T-helper 17 cell (primary cell): ENCODE data around the gene IZUMO1. TPM values are rescaled to one million over a fixed set of nuclear protein-coding genes. Genes with fewer than 3 reads are reported as not detected.

ENCODE experiments used
- ATAC-seq: fragments of 150-1000 bp; cut with Tn5 transposase; 2 replicates; pipeline ENCODE4 v1.10.0; 2021; ENCODE audit warnings: mild to moderate bottlenecking, moderate library complexity
- DNase-seq, 3 donors: peaks; one replicate each; pipeline versions ENCODE4 v3.0.0 to v3.0.0-alpha.2; 2020 to 2021
- H3K9me3 ChIP-seq: one replicate; pipeline ENCODE4 v1.7.0; 2013; ENCODE audit warnings: low read length, mild to moderate bottlenecking; ENCODE audit not compliant: control insufficient read depth, poor library complexity, severe bottlenecking
- H3K27ac Mint-ChIP-seq: one replicate; pipeline ENCODE4 v1.8.0; 2022; ENCODE audit warnings: mild to moderate bottlenecking, moderate library complexity, mixed read lengths
- H3K27me3 Mint-ChIP-seq: one replicate; pipeline ENCODE4 v1.8.0; 2022; ENCODE audit warnings: mixed read lengths
- H3K36me3 Mint-ChIP-seq: one replicate; pipeline ENCODE4 v1.8.0; 2022; ENCODE audit warnings: low read depth, mixed read lengths
- H3K4me1 Mint-ChIP-seq: one replicate; pipeline ENCODE4 v1.8.0; 2022; ENCODE audit warnings: mild to moderate bottlenecking, mixed read lengths
- H3K4me3 Mint-ChIP-seq: one replicate; pipeline ENCODE4 v1.8.0; 2022; ENCODE audit warnings: mild to moderate bottlenecking, moderate library complexity, mixed read lengths
- total RNA-seq, 4 donors: library from RNA in 2 of 4; stranded (reverse) in 2 of 4; gene quantifications; one replicate each; pipeline ENCODE4 v1.2.3 and lab custom pipeline; 2022 to 2026

The IZUMO1 gene
- total RNA-seq, 2 donors from 2014 or later, result not detected

DNA sequence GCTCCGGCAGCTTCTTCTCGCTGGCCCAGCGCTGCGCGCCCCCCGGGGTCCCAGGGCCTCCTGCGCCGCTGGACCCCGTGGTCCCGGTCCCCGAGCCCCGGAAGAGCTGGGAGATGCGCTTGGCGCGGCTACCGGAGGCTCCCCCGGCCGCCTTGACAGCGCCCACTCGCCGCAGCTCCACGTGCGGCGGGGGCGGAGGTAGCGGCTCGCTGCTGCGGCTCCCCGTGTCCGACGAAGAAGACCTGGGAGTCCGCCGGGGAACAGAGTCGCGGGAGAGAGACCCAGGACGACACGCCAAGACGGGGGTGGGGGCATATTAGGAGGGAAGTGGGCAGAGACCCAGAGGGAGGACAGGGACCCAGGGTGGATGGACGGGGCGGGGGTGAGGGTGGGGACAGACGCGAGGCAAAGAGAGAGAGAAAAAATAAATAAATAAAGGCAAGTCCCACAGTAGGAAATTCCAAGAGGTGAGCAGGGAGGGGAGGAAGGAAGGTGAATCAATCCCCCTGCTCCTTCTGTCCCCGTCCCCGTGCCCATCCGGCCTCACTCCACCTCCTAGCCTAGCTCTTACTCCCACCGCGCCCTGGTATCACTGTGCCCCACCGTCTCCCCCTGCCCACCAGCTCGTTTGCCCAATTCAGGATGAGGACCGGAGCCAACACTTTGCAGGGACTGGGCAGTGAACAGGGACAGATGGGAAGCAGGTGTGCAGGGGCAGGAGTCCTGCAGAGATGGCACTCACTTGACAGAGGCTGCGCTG lies 7.1 kb downstream of the IZUMO1 start:
- H3K4me3 Mint-ChIP-seq, result peak overlapping the region; percentile 65
- no peaks in the 10 kb centered on the region for H3K36me3 Mint-ChIP-seq
- no peak for ATAC-seq
- H3K27me3 Mint-ChIP-seq, result no peaks in the 10 kb centered on the region
- peaks cover 13% of the 10 kb centered on the region for H3K4me1 Mint-ChIP-seq
- DNase-seq, result no peak
- H3K9me3 ChIP-seq, result no peaks in the 10 kb centered on the region
- no peak overlapping the region for H3K27ac Mint-ChIP-seq

DNA sequence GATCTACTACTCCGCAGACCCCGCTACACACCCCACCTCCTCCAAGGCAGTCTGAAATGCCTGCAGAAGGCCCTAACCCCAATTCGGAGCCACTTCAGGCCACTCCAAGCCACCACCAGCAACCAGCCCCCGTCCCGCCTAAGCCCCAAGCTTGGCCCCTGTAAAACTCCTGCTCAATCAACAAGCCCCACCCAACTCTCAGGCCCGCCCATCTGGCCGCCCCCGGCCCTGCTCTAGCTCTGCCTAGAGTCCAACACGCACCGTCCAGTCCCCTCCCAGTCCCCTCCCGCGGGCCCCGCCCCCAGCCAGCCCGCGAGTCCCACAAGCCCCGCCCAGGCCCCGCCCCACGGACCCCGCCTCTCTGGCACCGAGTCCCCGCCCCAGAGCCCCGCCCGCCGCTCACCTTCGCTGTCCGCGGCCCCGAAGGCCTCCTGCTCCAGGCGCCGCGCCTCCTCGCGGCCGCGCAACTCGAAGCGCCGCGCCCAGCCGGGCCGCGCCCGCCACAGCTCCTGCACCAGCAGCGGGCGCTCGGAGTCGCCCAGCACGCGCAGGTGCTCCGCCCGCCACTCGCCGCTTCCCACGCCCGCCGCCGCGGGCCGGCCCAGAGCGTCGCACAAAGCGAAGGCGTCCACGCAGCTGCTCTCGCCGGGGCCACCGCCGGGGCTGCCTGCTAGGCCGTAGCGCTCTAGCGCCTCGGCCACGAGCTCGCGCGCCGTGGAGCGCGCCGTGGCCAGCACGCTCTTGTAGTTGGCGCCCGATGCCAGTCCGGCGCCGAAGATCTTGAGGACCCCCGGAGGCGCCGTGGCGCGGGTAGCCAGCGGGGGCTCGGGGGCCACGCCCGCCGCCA lies 7.9 kb downstream of the IZUMO1 start:
- Mint-ChIP-seq H3K4me3 (peak overlapping the region; percentile 60), H3K27ac (no peak overlapping the region), H3K27me3 (no peaks in the 10 kb centered on the region), H3K4me1 (peaks cover 13% of the 10 kb centered on the region), H3K36me3 (no peaks in the 10 kb centered on the region)
- peak; percentile 94 for ATAC-seq
- peak; percentile 86 to 97 (median 92) for DNase-seq
- H3K9me3 ChIP-seq, result no peaks in the 10 kb centered on the region

DNA sequence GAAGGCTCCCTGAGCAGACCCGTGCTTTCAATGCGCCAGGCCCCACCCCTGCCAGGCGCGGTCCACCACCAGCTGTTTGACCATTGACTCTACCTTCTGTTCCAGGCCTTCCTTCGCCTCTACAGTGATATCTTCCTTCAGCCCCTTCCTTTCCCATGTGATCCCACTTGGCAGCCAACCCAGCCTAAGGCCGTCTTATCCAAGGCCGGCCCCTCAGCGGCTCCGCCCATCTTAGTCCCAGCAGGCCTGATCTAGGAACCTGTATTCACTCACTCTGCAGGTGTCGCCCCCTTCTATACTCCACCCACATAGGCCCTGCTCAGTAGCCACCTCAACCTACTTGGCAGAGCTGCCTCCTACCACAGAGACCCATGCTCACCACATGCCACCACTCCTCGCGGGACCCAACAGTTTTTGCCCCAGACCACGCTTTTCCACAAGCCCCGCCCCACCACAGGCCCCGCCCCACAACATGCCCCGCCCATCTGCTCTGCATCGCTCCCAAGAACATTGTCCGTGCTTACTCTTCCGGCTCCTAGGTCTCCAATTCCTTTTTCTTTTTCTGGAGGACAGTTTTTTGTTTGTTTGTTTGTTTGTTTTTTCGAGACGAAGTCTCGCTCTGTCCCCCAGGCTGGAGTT lies 9.2 kb downstream of the IZUMO1 start:
- Mint-ChIP-seq H3K4me1 (peaks cover 13% of the 10 kb centered on the region), H3K27ac (no peak overlapping the region), H3K27me3 (peaks cover 6% of the 10 kb centered on the region), H3K4me3 (peak overlapping the region; percentile 5), H3K36me3 (no peaks in the 10 kb centered on the region)
- no peaks in the 10 kb centered on the region for H3K9me3 ChIP-seq
- no peak for ATAC-seq
- DNase-seq, result no peak

DNA sequence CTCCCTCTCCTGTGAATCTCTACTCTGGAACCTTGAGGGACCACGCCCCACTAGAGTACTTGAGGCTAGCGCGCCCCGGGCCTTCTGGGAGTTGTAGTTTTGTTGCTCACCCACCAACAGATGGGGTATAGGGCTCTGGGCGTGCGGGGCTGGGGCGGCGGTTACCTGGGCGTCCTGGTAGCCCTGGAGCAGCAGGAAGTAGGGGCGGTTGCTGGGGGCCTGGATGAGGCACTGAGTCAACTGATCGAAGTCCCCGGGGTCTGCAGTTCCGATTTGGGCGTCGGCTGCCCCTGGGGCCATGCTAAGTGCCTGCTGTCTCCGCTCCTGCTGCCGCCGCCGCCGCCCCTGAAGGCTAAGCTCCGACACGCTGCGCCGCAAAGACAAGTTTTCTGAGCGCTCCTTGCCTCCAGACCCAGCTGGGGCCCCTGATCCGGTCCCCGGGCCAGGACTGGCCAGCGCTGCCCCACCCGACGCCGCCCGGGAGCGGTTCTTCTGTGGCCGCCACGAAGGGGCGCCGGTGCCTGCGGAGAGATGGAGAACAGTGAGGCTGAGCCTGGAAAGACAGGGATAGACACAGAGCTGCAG lies 11.6 kb downstream of the IZUMO1 start:
- DNase-seq (no peak), ATAC-seq (no peak)
- Mint-ChIP-seq H3K27me3 (peaks cover 8% of the 10 kb centered on the region), H3K4me3 (no peak overlapping the region), H3K27ac (no peak overlapping the region), H3K36me3 (no peaks in the 10 kb centered on the region), H3K4me1 (peaks cover 8% of the 10 kb centered on the region)
- H3K9me3 ChIP-seq, result no peaks in the 10 kb centered on the region

DNA sequence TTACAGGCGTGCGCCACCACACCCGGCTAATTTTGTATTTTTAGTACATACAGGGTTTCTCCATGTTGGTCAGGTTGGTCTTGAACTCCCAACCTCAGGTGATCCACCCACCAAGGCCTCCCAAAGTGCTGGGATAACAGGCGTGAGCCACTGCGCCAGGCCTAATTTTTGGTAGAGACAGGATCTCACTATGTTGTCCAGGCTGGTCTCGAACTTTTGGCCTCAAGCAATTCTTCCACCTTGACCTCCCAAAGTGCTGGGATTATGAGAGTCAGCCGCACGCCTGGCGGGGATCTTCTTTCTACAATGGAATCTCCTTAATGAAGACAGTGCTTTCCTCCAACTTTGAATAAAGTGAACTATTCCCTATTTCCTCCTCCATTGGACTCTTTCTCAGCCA lies 12.1 kb downstream of the IZUMO1 start:
- Mint-ChIP-seq H3K36me3 (no peaks in the 10 kb centered on the region), H3K27me3 (peaks cover 8% of the 10 kb centered on the region), H3K27ac (no peak overlapping the region), H3K4me1 (peaks cover 4% of the 10 kb centered on the region), H3K4me3 (no peak overlapping the region)
- no peak for DNase-seq
- H3K9me3 ChIP-seq, result no peaks in the 10 kb centered on the region
- no peak for ATAC-seq

DNA sequence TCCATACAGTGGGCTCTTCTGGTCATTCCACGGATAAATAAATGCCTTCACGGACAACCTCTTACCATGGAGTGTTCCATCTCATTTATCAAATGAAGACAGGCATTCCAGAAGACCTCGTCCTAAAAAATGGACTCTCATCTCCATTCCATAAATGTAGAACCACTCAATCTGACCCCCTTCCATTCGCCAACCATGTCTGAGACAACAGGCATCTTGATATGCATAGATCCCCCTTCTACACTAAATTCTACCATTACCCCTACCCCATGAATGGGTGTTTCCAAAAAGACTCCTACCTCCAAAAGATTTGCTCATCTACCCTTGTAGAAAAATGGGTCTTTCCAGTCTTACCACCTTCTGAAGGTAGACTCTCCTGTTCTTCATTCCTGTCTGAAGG lies 15.3 kb downstream of the IZUMO1 start:
- no peaks in the 10 kb centered on the region for H3K9me3 ChIP-seq
- peaks cover 8% of the 10 kb centered on the region for H3K27me3 Mint-ChIP-seq
- peaks cover 4% of the 10 kb centered on the region for H3K36me3 Mint-ChIP-seq
- ATAC-seq (no peak), DNase-seq (no peak)
- H3K4me3 Mint-ChIP-seq, result no peak overlapping the region
- H3K4me1 Mint-ChIP-seq, result peaks cover 3% of the 10 kb centered on the region
- no peak overlapping the region for H3K27ac Mint-ChIP-seq

DNA sequence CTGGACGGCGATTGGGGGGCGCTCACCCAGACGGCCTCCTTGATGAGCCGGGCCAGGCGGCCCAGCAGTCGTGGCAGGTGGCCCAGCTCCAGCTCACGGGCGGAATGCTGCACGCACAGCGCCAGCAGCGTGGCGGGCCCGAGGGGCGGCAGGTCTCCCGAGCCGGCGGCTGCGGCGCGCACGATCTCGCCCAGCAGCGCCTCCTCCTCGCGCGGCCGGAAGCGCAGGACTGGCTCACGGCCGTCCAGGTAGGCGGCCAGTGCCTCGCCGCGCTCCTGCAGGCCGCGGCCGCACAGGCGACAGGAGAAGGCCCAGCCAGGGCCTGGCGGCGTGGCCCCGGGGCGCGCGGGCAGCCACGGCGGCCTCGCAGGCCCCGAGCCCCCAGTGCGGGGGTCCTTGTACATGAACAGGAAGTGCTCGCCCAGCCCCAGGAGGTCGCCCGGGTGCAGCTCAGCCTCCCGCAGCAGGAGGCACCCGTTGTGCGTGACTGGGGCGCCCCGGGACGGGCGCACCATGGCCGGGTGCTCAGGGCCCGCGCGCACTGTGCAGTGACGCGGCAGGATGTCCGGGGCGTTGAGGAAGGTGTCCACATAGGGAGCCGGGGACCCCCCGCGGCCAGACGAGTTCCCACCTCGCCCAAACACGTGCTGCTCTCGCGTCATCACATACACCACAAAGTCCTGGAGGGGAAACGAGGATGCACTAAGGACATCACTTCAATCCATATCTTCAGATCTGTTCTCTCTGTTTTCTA lies 17.6 kb downstream of the IZUMO1 start:
- Mint-ChIP-seq H3K27me3 (peaks cover 8% of the 10 kb centered on the region), H3K4me1 (peaks cover 10% of the 10 kb centered on the region), H3K36me3 (peaks cover 6% of the 10 kb centered on the region), H3K27ac (no peak overlapping the region), H3K4me3 (no peak overlapping the region)
- no peak for ATAC-seq
- DNase-seq, result no peak
- H3K9me3 ChIP-seq, result no peaks in the 10 kb centered on the region

DNA sequence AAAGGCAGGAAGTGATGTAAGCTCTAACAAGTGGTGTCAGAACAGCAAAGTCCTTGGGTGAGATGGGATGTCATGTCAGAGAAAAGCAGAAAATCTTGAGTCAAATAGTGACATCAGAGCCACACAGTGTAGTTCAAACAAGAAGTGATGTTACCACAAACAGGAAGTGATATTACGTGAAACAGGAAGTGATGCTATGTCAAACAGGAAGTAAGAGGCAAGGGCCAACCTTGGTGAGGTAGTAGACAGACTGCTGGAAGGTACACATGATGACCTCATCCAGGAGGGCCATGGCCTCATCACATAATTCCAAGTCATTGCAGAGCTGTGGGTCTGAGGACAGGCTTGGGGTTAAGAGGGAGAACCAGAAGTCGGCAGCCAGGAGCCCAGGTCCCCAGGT lies 20.2 kb downstream of the IZUMO1 start:
- no peak for DNase-seq
- peaks cover 10% of the 10 kb centered on the region for H3K4me1 Mint-ChIP-seq
- peak; percentile 66 for ATAC-seq
- no peaks in the 10 kb centered on the region for H3K9me3 ChIP-seq
- no peaks in the 10 kb centered on the region for H3K27me3 Mint-ChIP-seq
- peaks cover 6% of the 10 kb centered on the region for H3K36me3 Mint-ChIP-seq
- no peak overlapping the region for H3K27ac Mint-ChIP-seq
- no peak overlapping the region for H3K4me3 Mint-ChIP-seq

DNA sequence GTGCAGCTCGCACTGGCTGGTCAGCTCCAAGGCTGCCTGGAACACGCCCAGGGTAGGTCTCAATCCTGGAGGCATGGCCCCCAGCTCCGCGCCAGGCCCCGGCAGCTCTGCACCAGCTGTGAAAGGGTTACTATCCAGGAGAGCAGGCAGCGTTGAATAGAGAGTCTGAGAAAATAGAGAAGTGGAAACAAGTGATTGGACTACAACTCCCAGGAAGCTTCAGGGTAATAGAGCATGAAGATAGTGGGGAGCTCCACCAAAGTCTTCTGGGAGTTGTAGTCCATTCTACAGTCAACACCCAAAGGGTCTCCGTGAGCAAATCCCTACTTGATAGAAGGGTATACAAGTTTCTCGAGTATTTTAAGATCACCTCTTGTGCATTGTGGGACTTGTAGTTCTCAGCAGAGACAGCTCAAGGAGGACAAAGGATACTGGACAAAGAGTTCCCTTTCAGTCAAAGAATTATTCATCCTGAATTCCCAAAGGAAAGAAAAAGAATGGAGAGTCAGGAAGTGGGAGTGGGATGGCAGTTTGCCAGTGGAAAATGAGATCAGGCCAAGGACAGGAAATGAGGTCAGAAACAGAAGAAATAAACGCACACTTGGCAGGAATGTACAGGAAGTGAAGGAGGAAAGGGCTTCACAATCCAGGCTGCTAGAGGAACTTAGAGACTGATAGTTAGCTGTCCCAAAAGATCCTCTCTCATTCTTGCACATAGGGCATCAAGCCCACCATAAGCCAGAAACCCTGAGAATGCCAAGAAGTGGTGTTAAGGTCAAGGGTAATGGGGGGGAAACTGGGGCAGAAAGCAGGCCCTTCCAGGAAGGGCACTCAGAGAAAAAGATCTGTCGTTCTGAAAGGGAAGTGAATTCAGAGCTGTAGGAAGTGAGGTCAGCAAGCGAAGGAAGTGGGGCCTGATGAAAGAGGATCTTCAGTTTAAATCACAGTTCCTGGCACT lies 21.6 kb downstream of the IZUMO1 start:
- peak overlapping the region; percentile 34 for H3K4me3 Mint-ChIP-seq
- no peak for DNase-seq
- H3K27me3 Mint-ChIP-seq, result no peaks in the 10 kb centered on the region
- H3K27ac Mint-ChIP-seq, result peak overlapping the region; percentile 0
- peak; percentile 46 for ATAC-seq
- H3K4me1 Mint-ChIP-seq, result peaks cover 18% of the 10 kb centered on the region
- no peaks in the 10 kb centered on the region for H3K9me3 ChIP-seq
- peaks cover 6% of the 10 kb centered on the region for H3K36me3 Mint-ChIP-seq

DNA sequence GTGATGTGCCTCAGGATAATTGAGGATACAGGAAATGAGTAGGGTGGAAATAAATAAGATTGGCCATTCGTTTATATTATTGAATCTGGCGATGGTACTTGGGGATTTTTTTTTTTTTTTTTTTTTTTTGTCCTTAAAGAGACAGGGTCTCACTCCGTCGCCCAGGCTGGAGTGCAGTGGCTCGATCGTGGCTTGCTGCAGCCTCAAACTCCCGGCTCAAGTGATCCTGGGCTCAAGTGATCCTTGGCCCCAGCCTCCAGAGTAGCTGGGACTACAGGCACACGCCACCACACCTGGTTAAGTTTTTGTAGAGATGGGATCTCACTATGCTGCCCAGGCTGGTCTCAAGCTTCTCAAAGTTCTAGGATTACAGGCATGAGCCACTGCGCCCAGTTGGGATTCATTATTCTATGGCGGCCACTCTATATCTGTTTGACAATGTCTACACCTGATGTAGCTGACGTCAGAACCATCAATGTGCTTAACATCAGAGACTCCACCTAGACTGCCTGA lies 24.5 kb downstream of the IZUMO1 start:
- Mint-ChIP-seq H3K4me1 (peaks cover 20% of the 10 kb centered on the region), H3K4me3 (no peak overlapping the region), H3K36me3 (peaks cover 4% of the 10 kb centered on the region), H3K27me3 (no peaks in the 10 kb centered on the region), H3K27ac (no peak overlapping the region)
- ATAC-seq (no peak), DNase-seq (no peak)
- no peaks in the 10 kb centered on the region for H3K9me3 ChIP-seq

DNA sequence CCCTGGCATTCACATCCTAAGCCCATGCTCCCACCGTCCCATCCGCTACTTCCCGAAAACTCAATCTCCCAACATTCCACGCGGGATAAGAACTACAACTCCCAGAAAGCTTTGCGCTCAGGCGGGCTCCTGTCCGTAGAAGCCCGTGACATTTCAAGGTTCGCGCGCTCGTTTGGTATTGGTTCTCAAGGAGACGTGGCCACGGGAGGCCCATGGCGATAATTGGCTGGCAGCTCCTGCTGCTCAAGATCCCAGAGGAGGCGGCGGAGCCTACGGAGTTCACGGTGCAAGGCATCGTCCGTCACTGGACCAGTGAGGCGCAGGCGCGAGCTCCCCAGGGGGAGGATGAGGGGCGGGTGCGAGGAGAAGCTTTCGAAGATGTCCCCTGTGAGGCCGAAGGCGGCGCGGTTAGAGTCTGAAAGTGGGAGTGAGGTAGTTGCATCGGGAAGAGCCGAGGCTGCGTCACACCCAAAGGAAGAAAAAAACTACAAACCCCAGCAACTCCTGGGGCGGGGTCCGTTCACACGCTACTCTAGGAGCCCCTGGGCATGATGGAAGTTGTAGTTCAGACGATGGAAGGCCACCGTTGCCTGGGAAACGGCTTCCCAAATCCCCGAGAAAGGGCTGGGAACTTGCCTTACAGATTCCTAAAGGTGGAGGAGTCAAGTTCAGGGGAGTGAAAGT lies 26.0 kb downstream of the IZUMO1 start:
- ATAC-seq (peak; percentile 91), DNase-seq (peak; percentile 77 to 85 (median 82))
- no peaks in the 10 kb centered on the region for H3K27me3 Mint-ChIP-seq
- H3K36me3 Mint-ChIP-seq, result no peaks in the 10 kb centered on the region
- peak overlapping the region; percentile 94 for H3K4me3 Mint-ChIP-seq
- H3K4me1 Mint-ChIP-seq, result peaks cover 16% of the 10 kb centered on the region
- H3K27ac Mint-ChIP-seq, result peak overlapping the region; percentile 93
- no peaks in the 10 kb centered on the region for H3K9me3 ChIP-seq
